Astrocyte (in vitro differentiated cells and primary cell): Measurements from ENCODE around the gene FBN2.

Experiments
- EZH2 ChIP-seq: IDR thresholded peaks from 2 replicates; pipeline ENCODE4 v1.6.1; 2012; ENCODE audit warnings: mild to moderate bottlenecking, low read length, inconsistent platforms; ENCODE audit not compliant: insufficient read depth
- TF ChIP-seq, protein P1 (sequence below): IDR thresholded peaks from 2 replicates; pipeline ENCODE4 v1.5.1; 2011; ENCODE audit warnings: low read depth, mild to moderate bottlenecking, inconsistent platforms, low read length, moderate library complexity; ENCODE audit not compliant: insufficient read depth

DNA sequence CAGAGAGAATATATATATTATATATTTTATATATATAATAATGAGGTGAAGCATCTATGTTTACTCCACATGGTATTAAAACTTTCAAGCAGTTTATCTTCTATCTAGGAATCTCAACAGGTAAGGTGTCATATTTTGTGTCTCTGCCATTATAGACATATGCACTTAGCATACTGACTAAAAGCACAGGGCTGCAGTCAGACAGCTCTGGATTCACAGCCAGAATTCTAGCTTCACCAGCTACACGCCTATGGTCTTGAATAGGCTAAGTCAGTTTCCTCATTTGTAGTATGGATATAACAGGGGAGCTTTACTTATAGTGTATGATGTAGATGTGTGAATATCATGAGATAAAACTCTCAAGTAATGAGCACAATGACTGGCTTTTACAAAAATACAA lies 57.9 kb downstream of the FBN2 start:
- TF ChIP-seq, protein P1, sequence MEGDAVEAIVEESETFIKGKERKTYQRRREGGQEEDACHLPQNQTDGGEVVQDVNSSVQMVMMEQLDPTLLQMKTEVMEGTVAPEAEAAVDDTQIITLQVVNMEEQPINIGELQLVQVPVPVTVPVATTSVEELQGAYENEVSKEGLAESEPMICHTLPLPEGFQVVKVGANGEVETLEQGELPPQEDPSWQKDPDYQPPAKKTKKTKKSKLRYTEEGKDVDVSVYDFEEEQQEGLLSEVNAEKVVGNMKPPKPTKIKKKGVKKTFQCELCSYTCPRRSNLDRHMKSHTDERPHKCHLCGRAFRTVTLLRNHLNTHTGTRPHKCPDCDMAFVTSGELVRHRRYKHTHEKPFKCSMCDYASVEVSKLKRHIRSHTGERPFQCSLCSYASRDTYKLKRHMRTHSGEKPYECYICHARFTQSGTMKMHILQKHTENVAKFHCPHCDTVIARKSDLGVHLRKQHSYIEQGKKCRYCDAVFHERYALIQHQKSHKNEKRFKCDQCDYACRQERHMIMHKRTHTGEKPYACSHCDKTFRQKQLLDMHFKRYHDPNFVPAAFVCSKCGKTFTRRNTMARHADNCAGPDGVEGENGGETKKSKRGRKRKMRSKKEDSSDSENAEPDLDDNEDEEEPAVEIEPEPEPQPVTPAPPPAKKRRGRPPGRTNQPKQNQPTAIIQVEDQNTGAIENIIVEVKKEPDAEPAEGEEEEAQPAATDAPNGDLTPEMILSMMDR = no peak
- no peak for TF ChIP-seq EZH2
